NCI-H1092 (cell line): ENCODE data around the gene CORIN.
"Not testable (repeated sequence)": the region's sequence is repeated elsewhere in the genome, so short reads cannot be mapped to it uniquely, and the experiment has no call there.

Experiments used
- DNase-seq: peaks from one replicate; lab custom pipeline; 2025; lab: John Stamatoyannopoulos, UW

Gene CORIN

DNA sequence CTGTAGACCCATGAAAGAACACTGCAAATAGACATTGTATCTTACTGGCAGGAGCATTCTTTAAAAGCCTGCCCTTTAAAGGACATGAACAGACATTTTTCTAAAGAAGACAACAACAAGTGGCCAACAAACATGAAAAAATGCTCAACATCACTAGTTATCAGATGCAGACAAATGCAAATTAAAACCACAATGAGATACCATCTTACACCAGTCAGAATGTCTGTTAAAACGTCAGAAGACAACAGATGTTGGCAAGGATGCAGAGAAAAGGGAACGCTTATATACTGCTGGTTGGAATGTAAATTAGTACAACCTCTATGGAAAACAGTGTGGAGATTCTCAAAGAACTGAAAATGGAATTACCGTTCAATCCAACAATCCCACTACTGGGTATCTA, 275.6 kb downstream of the CORIN start:
- DNase-seq = no peak

DNA sequence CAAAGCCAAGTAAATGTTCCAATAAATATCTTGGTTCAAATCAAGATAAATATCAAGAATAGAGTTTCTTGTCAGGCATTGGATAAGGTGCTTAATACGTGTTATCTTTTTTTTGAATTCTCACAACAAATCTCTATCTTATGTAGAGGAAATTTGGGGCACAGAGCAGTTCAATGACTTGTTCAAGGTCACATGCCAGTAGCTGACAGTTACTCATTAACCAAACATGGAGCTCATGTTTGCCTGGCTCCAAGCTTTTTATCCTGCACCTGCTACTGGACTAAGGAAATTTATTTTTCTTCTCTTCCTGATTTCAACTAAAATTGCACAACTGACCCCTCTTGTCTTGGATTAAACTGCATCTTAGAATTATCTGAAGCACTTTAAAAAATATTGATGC, 276.5 kb downstream of the CORIN start:
- DNase-seq = no peak

DNA sequence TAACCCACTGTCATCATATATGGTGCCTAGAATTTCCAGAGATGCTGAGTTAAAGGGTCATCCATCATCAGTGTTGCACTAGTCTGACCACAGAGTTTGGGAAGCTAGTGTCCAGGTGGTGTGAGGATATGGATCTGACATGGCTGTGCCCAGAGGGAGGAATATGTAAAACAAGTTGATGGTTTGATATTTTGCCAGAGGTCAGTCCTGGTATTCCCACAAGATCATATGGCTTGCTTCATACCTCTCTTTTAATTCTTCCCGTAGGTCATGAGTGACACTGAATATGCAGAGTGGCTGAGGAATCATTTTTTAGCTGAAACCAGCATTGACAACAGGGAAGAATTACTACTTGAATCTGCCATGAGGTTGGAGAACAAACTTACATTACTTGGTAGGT, 277.2 kb downstream of the CORIN start:
- DNase-seq = no peak

DNA sequence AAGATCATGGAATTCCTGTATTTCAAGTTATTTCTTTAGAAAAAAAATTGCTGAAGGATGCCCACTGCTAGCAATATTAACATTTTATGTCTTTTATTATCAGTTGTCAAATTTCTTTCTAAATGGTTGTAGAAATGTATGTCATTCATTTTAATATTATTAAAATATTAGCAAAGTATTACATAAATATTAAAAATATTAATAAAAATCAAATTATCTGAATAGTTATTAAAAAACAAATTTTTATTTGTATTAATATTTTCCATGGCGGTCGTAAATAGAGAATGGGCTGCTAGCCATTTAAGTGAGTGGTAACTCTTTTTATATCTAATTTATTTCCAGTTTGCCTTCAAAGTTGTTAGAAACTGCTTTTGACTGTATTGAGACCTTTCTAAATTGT, 280.6 kb downstream of the CORIN start:
- no peak for DNase-seq

DNA sequence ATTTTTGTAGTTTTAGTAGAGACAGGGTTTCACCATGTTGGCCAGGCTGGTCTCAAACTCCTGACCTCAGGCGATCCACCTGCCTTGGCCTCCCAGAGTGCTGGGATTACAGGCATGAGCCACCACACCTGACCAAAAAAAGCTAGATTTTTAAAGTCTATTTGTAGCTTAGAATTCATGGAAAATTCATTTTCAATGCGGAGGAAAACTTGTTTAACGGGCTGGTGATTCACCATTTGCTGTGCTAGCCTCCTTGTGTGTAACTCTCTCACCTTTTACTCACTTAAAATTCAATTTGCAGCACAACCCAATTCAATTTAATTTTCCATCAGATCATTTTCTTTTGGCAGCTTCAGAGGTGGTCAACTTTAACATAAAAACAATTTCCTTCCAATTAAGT, 281.9 kb downstream of the CORIN start:
- DNase-seq = not testable (repeated sequence)

DNA sequence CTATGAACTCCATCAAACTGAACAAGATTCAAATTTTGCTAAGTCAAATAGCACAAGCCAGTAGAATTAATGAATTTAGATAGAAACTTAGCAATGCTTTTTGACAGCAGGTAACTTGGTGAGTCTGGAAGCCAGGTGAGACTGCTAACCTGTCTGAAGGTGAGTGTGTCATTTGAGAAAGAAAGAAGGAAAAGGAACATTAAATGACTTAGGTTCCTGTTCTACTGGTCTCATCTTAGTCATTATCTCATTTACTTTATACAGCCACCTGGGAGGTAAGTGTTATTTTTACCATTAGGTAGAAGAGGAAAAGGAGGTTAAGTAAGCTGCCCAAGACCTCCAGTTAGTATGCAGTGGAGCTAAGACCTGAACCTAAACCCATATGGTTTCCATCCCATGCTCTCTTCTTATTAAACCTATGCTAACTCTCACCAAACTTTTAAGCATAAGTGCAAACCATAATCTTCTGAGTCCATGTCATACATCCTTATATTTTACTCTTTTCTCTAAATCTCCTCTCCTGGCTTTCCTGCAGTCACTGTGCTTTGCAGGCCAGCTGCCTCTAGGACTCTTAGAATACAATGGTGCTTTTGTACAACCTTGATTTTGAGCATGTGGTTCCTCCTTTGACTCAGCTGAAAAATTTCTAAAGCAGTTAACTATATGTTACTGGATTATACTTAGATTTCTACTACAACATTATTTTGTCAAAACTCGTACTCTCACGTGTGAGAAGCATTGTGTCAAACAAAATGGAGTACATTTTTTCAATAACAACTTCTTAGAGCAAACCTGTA, 284.3 kb downstream of the CORIN start:
- no peak for DNase-seq

DNA sequence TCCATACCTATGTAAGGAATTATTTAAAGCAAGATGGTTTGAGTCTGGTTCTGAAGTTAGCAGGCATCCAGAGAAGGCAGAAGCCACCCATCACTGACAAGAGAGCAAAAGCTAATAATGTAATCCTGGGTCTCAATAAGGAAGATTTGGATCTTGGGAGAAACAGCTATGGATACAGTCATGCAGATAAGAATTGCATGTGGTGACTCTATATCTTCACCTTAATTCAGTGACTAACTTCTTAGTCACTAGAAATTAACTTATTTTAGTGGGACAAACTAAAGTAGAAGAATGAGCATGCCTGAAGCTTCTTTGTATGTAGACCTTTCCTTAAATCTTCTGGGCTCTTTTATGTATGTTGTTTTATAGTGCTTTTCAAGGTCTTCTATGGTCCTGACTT, 286.2 kb downstream of the CORIN start:
- no peak for DNase-seq

DNA sequence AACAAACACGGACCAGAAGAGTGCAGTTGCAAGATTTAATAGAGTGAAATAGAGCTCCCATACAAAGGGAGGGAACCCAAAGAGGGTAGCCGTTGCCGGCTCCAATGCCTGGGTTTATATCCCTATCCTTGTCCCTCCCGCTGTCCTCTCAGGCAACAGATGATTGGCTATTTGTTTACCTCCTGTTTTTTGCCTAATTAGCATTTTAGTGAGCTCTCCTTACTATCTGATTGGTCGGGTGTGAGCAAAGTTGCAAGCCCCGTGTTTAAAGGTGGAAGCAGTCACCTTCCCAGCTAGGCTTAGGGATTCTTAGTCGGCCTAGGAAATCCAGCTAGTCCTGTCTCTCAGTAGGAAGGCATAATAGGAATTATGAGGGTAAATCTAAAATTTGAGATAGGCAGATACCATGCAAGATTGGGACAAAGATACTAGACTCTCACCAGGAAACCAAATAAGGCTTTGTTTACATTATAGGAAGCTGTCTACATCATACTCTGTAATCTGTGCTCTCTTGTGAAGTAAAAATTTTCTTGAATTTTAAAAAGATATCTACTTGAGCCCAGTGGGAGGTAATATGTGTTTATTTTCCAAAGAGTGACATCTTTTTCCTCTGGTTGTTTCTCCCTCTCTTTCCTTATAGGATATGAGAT, 286.8 kb downstream of the CORIN start:
- no peak for DNase-seq

DNA sequence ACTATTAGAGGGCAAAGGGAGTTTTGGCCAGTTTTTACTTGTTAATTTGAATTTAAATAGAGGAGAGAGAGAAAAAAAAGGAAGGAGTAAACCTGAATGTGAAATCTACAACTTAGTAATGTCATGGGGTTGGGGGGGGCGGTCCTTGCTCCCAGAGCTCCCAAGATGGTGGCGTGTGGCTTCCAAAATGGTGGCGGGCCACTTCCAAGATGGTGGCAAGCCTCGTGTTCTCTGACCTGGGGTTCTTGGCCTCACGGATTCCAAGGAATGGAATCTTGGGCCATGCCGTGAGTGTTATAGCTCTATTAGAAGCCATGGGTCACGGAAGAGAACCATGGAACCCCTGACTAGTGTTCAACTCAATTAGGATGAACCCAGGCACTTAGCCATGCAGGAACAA, 287.5 kb downstream of the CORIN start:
- not testable (repeated sequence) for DNase-seq
